HEK293 (cell line): ENCODE data around the gene INTS6L.

Source experiments
- CTCF ChIP-seq: fragments of 450-650 bp; formaldehyde crosslinking; IDR thresholded peaks from 2 replicates; pipeline ENCODE4 v1.5.1; 2016; ENCODE audit warnings: missing biosample characterization, missing genetic modification characterization
- GLI2 ChIP-seq: fragments of 450-650 bp; formaldehyde crosslinking; IDR thresholded peaks from 2 replicates; pipeline ENCODE4; 2017; ENCODE audit warnings: missing biosample characterization, missing genetic modification characterization, low read depth, borderline replicate concordance
- KLF16 ChIP-seq: fragments of 450-650 bp; formaldehyde crosslinking; IDR thresholded peaks from 2 replicates; pipeline ENCODE4 v1.5.1; 2017; ENCODE audit warnings: missing biosample characterization, missing genetic modification characterization
- MYNN ChIP-seq: fragments of 450-650 bp; formaldehyde crosslinking; IDR thresholded peaks from 2 replicates; pipeline ENCODE4 v1.5.1; 2016; ENCODE audit warnings: missing biosample characterization, missing genetic modification characterization, borderline replicate concordance
- OSR2 ChIP-seq: fragments of 450-650 bp; formaldehyde crosslinking; IDR thresholded peaks from 2 replicates; pipeline ENCODE4 v1.5.1; 2016; ENCODE audit warnings: missing biosample characterization, missing genetic modification characterization
- ZNF121 ChIP-seq: fragments of 450-650 bp; formaldehyde crosslinking; IDR thresholded peaks from 2 replicates; pipeline ENCODE4 v1.5.1; 2016; ENCODE audit warnings: missing biosample characterization, missing genetic modification characterization
- ZNF350 ChIP-seq: fragments of 450-650 bp; formaldehyde crosslinking; IDR thresholded peaks from 2 replicates; pipeline ENCODE4 v1.5.0; 2017; ENCODE audit warnings: missing biosample characterization, mild to moderate bottlenecking, missing genetic modification characterization
- ZNF654 ChIP-seq: fragments of 450-650 bp; formaldehyde crosslinking; IDR thresholded peaks from 2 replicates; pipeline ENCODE4 v1.5.1; 2016; ENCODE audit warnings: low read depth, missing biosample characterization, missing genetic modification characterization
- TF ChIP-seq, protein P1 (sequence below): fragments of 450-650 bp; formaldehyde crosslinking; conservative IDR thresholded peaks from 2 replicates; pipeline ENCODE4 v1.5.1; 2016; ENCODE audit warnings: low read depth, missing biosample characterization, missing genetic modification characterization
- TF ChIP-seq, protein P2 (sequence below): fragments of 450-650 bp; formaldehyde crosslinking; IDR thresholded peaks from 2 replicates; pipeline ENCODE4 v1.5.1; 2016; ENCODE audit warnings: missing biosample characterization, missing genetic modification characterization
- TF ChIP-seq, protein P3 (sequence below): fragments of 450-650 bp; formaldehyde crosslinking; IDR thresholded peaks from 2 replicates; pipeline ENCODE4 v1.5.1; 2016; ENCODE audit warnings: missing biosample characterization, missing genetic modification characterization

- TF ChIP-seq, protein P1, sequence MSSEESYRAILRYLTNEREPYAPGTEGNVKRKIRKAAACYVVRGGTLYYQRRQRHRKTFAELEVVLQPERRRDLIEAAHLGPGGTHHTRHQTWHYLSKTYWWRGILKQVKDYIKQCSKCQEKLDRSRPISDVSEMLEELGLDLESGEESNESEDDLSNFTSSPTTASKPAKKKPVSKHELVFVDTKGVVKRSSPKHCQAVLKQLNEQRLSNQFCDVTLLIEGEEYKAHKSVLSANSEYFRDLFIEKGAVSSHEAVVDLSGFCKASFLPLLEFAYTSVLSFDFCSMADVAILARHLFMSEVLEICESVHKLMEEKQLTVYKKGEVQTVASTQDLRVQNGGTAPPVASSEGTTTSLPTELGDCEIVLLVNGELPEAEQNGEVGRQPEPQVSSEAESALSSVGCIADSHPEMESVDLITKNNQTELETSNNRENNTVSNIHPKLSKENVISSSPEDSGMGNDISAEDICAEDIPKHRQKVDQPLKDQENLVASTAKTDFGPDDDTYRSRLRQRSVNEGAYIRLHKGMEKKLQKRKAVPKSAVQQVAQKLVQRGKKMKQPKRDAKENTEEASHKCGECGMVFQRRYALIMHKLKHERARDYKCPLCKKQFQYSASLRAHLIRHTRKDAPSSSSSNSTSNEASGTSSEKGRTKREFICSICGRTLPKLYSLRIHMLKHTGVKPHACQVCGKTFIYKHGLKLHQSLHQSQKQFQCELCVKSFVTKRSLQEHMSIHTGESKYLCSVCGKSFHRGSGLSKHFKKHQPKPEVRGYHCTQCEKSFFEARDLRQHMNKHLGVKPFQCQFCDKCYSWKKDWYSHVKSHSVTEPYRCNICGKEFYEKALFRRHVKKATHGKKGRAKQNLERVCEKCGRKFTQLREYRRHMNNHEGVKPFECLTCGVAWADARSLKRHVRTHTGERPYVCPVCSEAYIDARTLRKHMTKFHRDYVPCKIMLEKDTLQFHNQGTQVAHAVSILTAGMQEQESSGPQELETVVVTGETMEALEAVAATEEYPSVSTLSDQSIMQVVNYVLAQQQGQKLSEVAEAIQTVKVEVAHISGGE (tag by site-specific recombination): no peak
- TF ChIP-seq CTCF (tag by site-specific recombination) (no peak), GLI2 (no peak), ZNF654 (no peak), ZNF350 (no peak), ZNF121 (tag by site-specific recombination) (no peak), MYNN (tag by site-specific recombination) (no peak), KLF16 (no peak), OSR2 (tag by site-specific recombination) (no peak)
- TF ChIP-seq, protein P2, sequence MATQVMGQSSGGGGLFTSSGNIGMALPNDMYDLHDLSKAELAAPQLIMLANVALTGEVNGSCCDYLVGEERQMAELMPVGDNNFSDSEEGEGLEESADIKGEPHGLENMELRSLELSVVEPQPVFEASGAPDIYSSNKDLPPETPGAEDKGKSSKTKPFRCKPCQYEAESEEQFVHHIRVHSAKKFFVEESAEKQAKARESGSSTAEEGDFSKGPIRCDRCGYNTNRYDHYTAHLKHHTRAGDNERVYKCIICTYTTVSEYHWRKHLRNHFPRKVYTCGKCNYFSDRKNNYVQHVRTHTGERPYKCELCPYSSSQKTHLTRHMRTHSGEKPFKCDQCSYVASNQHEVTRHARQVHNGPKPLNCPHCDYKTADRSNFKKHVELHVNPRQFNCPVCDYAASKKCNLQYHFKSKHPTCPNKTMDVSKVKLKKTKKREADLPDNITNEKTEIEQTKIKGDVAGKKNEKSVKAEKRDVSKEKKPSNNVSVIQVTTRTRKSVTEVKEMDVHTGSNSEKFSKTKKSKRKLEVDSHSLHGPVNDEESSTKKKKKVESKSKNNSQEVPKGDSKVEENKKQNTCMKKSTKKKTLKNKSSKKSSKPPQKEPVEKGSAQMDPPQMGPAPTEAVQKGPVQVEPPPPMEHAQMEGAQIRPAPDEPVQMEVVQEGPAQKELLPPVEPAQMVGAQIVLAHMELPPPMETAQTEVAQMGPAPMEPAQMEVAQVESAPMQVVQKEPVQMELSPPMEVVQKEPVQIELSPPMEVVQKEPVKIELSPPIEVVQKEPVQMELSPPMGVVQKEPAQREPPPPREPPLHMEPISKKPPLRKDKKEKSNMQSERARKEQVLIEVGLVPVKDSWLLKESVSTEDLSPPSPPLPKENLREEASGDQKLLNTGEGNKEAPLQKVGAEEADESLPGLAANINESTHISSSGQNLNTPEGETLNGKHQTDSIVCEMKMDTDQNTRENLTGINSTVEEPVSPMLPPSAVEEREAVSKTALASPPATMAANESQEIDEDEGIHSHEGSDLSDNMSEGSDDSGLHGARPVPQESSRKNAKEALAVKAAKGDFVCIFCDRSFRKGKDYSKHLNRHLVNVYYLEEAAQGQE: no peak
- TF ChIP-seq, protein P3, sequence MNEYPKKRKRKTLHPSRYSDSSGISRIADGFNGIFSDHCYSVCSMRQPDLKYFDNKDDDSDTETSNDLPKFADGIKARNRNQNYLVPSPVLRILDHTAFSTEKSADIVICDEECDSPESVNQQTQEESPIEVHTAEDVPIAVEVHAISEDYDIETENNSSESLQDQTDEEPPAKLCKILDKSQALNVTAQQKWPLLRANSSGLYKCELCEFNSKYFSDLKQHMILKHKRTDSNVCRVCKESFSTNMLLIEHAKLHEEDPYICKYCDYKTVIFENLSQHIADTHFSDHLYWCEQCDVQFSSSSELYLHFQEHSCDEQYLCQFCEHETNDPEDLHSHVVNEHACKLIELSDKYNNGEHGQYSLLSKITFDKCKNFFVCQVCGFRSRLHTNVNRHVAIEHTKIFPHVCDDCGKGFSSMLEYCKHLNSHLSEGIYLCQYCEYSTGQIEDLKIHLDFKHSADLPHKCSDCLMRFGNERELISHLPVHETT (tag by site-specific recombination): no peak
These were observed 61.0 kb downstream of the INTS6L start for GRCh38 chrX:135581496-135581895.
